ENCODE measurements around the gene SF3B4. TPM values are rescaled to one million over a fixed set of nuclear protein-coding genes. Genes with fewer than 3 reads are reported as not detected.

The SF3B4 gene
- total and polyA plus RNA-seq, 2 of the 13 experiments (the other 11 are each of a cell fraction or from before 2014, with no cell fraction given), result 13.8 to 14.8 TPM

DNA sequence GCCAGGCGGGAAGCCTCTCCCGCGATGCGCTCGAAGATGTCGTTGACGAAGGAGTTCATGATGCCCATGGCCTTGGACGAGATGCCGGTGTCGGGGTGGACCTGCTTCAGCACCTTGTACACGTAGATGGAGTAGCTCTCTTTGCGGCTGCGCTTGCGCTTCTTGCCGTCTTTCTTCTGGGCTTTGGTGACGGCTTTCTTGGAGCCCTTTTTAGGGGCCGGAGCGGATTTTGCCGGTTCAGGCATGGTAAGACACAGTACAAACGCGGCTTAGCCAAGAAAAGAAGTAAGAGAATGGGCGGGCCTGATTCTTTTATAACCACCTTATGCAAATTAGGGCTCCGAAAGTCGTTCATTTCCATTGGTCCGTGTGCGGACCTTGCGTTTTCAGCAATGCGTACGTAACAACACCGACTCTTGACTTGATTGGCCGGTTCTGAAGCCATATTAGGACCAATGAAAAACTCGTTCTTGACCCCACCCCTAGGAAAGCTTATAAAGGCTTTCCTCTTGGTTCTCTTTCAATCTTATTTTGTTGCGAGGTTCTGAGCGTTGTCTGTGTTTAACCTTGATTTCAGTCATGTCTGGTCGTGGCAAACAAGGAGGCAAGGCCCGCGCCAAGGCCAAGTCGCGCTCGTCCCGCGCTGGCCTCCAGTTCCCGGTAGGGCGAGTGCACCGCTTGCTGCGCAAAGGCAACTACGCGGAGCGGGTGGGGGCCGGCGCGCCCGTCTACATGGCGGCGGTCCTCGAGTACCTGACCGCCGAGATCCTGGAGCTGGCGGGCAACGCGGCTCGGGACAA, 41.0 kb downstream of the SF3B4 start (continued):
- TF ChIP-seq DDIT3 (CRISPR knock-in tag; IDR thresholded peaks at IDR 0.05), result no peak
- TF ChIP-seq FOXP1 (IDR thresholded peaks at IDR 0.05), result no peak
- TF ChIP-seq FOXP1 (CRISPR knock-in tag; IDR thresholded peaks at IDR 0.05), result no peak
- peak; percentile 33; the same call in 1 of the 2 replicates for TF ChIP-seq RXRA (CRISPR knock-in tag; IDR thresholded peaks at IDR 0.05)
- TF ChIP-seq CBX1 (IDR thresholded peaks at IDR 0.05; ENCODE audit: low read depth), result peak; percentile 73
- peak; percentile 98 for TF ChIP-seq DRAP1 (CRISPR knock-in tag; IDR thresholded peaks at IDR 0.05)
- TF ChIP-seq SRSF9 (IDR thresholded peaks at IDR 0.05; ENCODE audit: borderline replicate concordance, insufficient read depth, low read depth, low read length, poor library complexity, severe bottlenecking), result no peak
- TF ChIP-seq ZNF441 (CRISPR knock-in tag; IDR thresholded peaks at IDR 0.05; ENCODE audit: borderline replicate concordance), result no peak
- TF ChIP-seq MYC (CRISPR knock-in tag; IDR thresholded peaks at IDR 0.05; ENCODE audit: borderline replicate concordance), result no peak; the same call in 1 of the 2 replicates
- no peak for TF ChIP-seq ZBTB33 (CRISPR knock-in tag; IDR thresholded peaks at IDR 0.05)
- TF ChIP-seq ZHX2 (IDR thresholded peaks at IDR 0.05; ENCODE audit: low read depth), result peak; percentile 47; the same call in 1 of the 2 replicates
- no peak; the same call in 1 of the 2 replicates for TF ChIP-seq ZHX2 (CRISPR knock-in tag; IDR thresholded peaks at IDR 0.05; ENCODE audit: borderline replicate concordance)
- TF ChIP-seq SP2 (CRISPR knock-in tag; IDR thresholded peaks at IDR 0.05), result no peak; the same call in 1 of the 2 replicates
- TF ChIP-seq, protein P1, sequence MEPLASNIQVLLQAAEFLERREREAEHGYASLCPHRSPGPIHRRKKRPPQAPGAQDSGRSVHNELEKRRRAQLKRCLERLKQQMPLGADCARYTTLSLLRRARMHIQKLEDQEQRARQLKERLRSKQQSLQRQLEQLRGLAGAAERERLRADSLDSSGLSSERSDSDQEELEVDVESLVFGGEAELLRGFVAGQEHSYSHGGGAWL (CRISPR knock-in tag; IDR thresholded peaks at IDR 0.05), result no peak

All from HepG2 (cell line).